WTC11 (cell line): ENCODE measurements around the gene ADD1.

Source experiments
- FOXP1 ChIP-seq: sonication (generic); formaldehyde crosslinking; IDR thresholded peaks from 2 replicates; pipeline ENCODE4 v1.8.0; 2022; ENCODE audit warnings: missing genetic modification reagents, mild to moderate bottlenecking, moderate library complexity, borderline replicate concordance
- IRF1 ChIP-seq: sonication (generic); formaldehyde crosslinking; IDR thresholded peaks from 2 replicates; pipeline ENCODE4 v1.8.0; 2023; ENCODE audit warnings: missing genetic modification reagents
- MXD4 ChIP-seq: fragments of 250-450 bp; sonication (Bioruptor Pico); IDR thresholded peaks from 2 replicates; pipeline ENCODE4 v1.8.0; 2021; ENCODE audit warnings: mild to moderate bottlenecking, moderate library complexity, borderline replicate concordance
- NR3C1 ChIP-seq: sonication (generic); formaldehyde crosslinking; conservative IDR thresholded peaks from 2 replicates; pipeline ENCODE4 v1.8.1; 2023; ENCODE audit warnings: low read depth, mild to moderate bottlenecking, missing genetic modification reagents
- TCF7 ChIP-seq: sonication (generic); formaldehyde crosslinking; IDR thresholded peaks from 2 replicates; pipeline ENCODE4 v1.8.0; 2022; ENCODE audit warnings: mild to moderate bottlenecking, low read depth, missing genetic modification reagents, moderate library complexity
- TF ChIP-seq, protein P1 (sequence below): fragments of 200-600 bp; IDR thresholded peaks from 2 replicates; pipeline ENCODE4 v1.8.0; 2022; ENCODE audit warnings: antibody characterized with exemption
- TF ChIP-seq, protein P2 (sequence below): sonication (generic); formaldehyde crosslinking; IDR thresholded peaks from 2 replicates; pipeline ENCODE4 v1.8.0; 2023; ENCODE audit warnings: mild to moderate bottlenecking, missing genetic modification reagents

DNA sequence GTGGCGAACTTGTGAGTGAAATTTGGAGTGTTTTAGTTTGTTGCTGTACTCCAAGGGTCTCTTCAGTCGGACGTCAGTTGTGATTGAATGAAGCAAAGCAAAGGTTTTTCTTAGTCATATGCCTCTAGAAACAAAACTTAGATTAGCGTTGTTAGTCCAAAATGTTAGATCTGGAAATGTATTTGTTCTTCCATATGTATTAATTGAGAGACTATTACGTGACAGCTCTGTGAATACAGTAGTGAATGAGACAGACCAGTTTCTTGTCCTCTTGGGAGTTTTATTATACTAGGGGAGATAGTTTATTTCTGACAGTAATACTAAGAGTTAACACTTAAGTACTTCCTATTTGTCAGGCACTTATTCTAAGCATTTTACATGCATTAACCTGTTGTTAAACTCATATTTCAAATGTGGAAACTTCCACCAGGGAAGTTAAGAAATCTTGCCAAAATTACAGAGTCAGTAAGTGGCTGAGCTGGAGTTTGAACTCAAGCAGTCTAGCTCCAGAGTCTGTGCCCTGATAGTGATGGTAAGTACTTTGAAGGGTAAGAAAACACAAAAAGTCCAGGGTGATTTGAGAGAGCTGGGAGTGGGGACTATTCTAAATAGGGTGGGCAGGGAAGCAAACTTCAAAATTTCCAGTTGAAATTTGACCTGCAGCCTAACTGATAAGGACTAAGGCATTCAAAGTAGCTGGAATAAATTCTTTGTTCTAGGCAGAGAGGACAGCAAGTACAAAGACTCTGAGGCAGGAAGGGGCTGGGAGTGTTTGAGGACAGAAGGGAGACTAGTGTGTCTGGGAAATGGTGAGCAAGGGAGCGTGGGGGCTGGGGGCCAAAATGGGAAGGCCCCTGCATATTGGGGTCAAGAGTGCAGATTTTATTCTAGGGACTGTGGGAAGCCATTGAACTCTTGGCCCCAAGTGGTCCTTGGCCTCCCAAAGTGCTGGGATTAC, 17.0 kb downstream of the ADD1 start:
- TF ChIP-seq, protein P1, sequence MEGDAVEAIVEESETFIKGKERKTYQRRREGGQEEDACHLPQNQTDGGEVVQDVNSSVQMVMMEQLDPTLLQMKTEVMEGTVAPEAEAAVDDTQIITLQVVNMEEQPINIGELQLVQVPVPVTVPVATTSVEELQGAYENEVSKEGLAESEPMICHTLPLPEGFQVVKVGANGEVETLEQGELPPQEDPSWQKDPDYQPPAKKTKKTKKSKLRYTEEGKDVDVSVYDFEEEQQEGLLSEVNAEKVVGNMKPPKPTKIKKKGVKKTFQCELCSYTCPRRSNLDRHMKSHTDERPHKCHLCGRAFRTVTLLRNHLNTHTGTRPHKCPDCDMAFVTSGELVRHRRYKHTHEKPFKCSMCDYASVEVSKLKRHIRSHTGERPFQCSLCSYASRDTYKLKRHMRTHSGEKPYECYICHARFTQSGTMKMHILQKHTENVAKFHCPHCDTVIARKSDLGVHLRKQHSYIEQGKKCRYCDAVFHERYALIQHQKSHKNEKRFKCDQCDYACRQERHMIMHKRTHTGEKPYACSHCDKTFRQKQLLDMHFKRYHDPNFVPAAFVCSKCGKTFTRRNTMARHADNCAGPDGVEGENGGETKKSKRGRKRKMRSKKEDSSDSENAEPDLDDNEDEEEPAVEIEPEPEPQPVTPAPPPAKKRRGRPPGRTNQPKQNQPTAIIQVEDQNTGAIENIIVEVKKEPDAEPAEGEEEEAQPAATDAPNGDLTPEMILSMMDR, result no peak
- TF ChIP-seq MXD4 (CRISPR knock-in tag) (no peak), IRF1 (CRISPR knock-in tag) (no peak), TCF7 (CRISPR knock-in tag) (no peak), NR3C1 (CRISPR knock-in tag) (no peak), FOXP1 (CRISPR knock-in tag) (no peak)
- TF ChIP-seq, protein P2, sequence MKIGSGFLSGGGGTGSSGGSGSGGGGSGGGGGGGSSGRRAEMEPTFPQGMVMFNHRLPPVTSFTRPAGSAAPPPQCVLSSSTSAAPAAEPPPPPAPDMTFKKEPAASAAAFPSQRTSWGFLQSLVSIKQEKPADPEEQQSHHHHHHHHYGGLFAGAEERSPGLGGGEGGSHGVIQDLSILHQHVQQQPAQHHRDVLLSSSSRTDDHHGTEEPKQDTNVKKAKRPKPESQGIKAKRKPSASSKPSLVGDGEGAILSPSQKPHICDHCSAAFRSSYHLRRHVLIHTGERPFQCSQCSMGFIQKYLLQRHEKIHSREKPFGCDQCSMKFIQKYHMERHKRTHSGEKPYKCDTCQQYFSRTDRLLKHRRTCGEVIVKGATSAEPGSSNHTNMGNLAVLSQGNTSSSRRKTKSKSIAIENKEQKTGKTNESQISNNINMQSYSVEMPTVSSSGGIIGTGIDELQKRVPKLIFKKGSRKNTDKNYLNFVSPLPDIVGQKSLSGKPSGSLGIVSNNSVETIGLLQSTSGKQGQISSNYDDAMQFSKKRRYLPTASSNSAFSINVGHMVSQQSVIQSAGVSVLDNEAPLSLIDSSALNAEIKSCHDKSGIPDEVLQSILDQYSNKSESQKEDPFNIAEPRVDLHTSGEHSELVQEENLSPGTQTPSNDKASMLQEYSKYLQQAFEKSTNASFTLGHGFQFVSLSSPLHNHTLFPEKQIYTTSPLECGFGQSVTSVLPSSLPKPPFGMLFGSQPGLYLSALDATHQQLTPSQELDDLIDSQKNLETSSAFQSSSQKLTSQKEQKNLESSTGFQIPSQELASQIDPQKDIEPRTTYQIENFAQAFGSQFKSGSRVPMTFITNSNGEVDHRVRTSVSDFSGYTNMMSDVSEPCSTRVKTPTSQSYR, result no peak
